HepG2 (cell line): ENCODE results near the gene KLHL7. TPM values are rescaled to one million over a fixed set of nuclear protein-coding genes. Genes with fewer than 3 reads are reported as not detected.

Experiments
- CBX2 ChIP-seq, 2 experiments: fragments of 200-600 bp in 1 of 2; sonication (generic); formaldehyde crosslinking in 1 of 2; IDR thresholded peaks; 2 replicates each; pipeline versions ENCODE4 v1.7.0 to v1.8.1; 2018 to 2022; ENCODE audit warnings: low read depth in 2 of 2, low read length in 1 of 2, mild to moderate bottlenecking in 1 of 2, missing genetic modification reagents in 1 of 2
- GATAD2A ChIP-seq: IDR thresholded peaks from 2 replicates; pipeline ENCODE4 v1.6.1; 2016
- GFI1 ChIP-seq: sonication (generic); formaldehyde crosslinking; IDR thresholded peaks from 2 replicates; pipeline ENCODE4 v1.5.0; 2020; ENCODE audit warnings: missing genetic modification reagents, mild to moderate bottlenecking, borderline replicate concordance
- HNF1A ChIP-seq, 2 experiments: sonication (generic) in 1 of 2; formaldehyde crosslinking in 1 of 2; IDR thresholded peaks; 2 replicates each; pipeline versions ENCODE4 v1.4.0 to v1.6.1; 2016 to 2020; ENCODE audit warnings: borderline replicate concordance in 1 of 2, low read depth in 1 of 2, mild to moderate bottlenecking in 1 of 2, missing genetic modification reagents in 1 of 2
- JUN ChIP-seq: sonication (generic); formaldehyde crosslinking; IDR thresholded peaks from 2 replicates; pipeline ENCODE4 v1.4.0; 2020; ENCODE audit warnings: mild to moderate bottlenecking, missing genetic modification reagents
- LCORL ChIP-seq, 2 experiments: fragments of 450-650 bp in 1 of 2; sonication (generic) in 1 of 2; formaldehyde crosslinking in 1 of 2; IDR thresholded peaks; 2 replicates each; pipeline versions ENCODE4 v1.5.0 to v1.6.1; 2017 to 2020; ENCODE audit warnings: antibody characterized with exemption in 1 of 2, missing genetic modification reagents in 1 of 2
- NR2F6 ChIP-seq, 2 experiments: IDR thresholded peaks; 2 replicates each; pipeline ENCODE4 v1.6.1; 2016; ENCODE audit warnings: antibody characterized with exemption in 1 of 2, mild to moderate bottlenecking in 1 of 2
- RBFOX2 ChIP-seq: fragments of 200-400 bp; formaldehyde crosslinking; IDR thresholded peaks from 2 replicates; pipeline ENCODE4 v1.6.1; 2017; ENCODE audit warnings: low read depth, mild to moderate bottlenecking, low read length
- THYN1 ChIP-seq: sonication (generic); formaldehyde crosslinking; IDR thresholded peaks from 2 replicates; pipeline ENCODE4 v1.8.1; 2023; ENCODE audit warnings: low read depth, mild to moderate bottlenecking, moderate library complexity, missing genetic modification reagents, borderline replicate concordance
- XBP1 ChIP-seq: sonication (generic); formaldehyde crosslinking; IDR thresholded peaks from 2 replicates; pipeline ENCODE4 v1.5.0; 2020; ENCODE audit warnings: missing genetic modification reagents
- ZKSCAN8 ChIP-seq: IDR thresholded peaks from 2 replicates; pipeline ENCODE4 v1.6.1; 2016; ENCODE audit warnings: borderline replicate concordance, missing genetic modification reagents, missing compliant biosample characterization
- ZNF598 ChIP-seq: sonication (generic); formaldehyde crosslinking; IDR thresholded peaks from 2 replicates; pipeline ENCODE4 v1.5.1; 2020; ENCODE audit warnings: mild to moderate bottlenecking, missing genetic modification reagents, borderline replicate concordance
- ZNF850 ChIP-seq: sonication (generic); formaldehyde crosslinking; conservative IDR thresholded peaks from 2 replicates; pipeline ENCODE4 v1.9.0; 2021; ENCODE audit warnings: mild to moderate bottlenecking, missing genetic modification reagents
- ZNF879 ChIP-seq: sonication (generic); formaldehyde crosslinking; IDR thresholded peaks from 2 replicates; pipeline ENCODE4 v1.8.1; 2023; ENCODE audit warnings: missing genetic modification reagents
- polyA plus RNA-seq, 8 experiments: library from polyadenylated mRNA; depleted of rRNA in 3 of 8; stranded (reverse) in 7 of 8; unstranded in 1 of 8; fragments of >200 nt; fragmentation: Illumina TruSeq in 4 of 8; extraction: Trizol in 4 of 8; gene quantifications; 2 replicates each; pipeline versions ENCODE4 v1.2.1 to v1.2.3, GENCODE V29; 2011 to 2016; ENCODE audit warnings: low read depth in 4 of 8, missing spikeins in 1 of 8, mixed read lengths in 1 of 8; ENCODE audit not compliant: insufficient read depth in 1 of 8
- total RNA-seq, 5 experiments: library from RNA; depleted of rRNA; stranded (reverse); fragments of >200 nt; fragmentation: Illumina TruSeq; extraction: Trizol; gene quantifications; 2 replicates each; pipeline ENCODE4 v1.2.3, GENCODE V29; 2016; ENCODE audit warnings: low read depth in 1 of 5
- TF ChIP-seq, protein P1 (sequence below): sonication (generic); formaldehyde crosslinking; IDR thresholded peaks from 2 replicates; pipeline ENCODE4 v1.4.0; 2020; ENCODE audit warnings: mild to moderate bottlenecking, missing genetic modification reagents
- TF ChIP-seq, protein P2 (sequence below): IDR thresholded peaks from 2 replicates; pipeline ENCODE4 v1.4.0; 2020; ENCODE audit warnings: mild to moderate bottlenecking, missing genetic modification reagents

Gene KLHL7
- total and polyA plus RNA-seq, 2 of the 13 experiments (the other 11 are each of a cell fraction or from before 2014, with no cell fraction given), result 16.2 to 34.4 TPM

DNA sequence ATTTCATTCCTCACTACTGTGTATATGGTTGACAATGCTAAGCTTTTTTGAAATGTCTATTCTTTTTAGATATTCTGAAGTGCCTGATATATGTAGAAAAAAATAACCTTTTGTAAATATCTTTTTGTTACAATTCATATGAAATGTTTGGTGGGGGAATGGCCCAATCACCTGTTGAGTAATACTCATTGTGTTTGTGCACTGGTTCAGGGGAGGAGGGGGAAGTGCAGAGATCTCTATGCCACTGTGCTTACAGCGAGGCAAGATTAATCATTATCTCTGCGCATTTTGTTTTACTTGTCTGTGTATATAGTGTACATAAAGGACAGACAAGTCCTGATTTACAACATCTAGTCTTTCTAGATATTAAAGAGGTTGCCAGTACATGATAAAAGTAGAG is 101.4 kb downstream of the KLHL7 start (continued):
- TF ChIP-seq, protein P1, sequence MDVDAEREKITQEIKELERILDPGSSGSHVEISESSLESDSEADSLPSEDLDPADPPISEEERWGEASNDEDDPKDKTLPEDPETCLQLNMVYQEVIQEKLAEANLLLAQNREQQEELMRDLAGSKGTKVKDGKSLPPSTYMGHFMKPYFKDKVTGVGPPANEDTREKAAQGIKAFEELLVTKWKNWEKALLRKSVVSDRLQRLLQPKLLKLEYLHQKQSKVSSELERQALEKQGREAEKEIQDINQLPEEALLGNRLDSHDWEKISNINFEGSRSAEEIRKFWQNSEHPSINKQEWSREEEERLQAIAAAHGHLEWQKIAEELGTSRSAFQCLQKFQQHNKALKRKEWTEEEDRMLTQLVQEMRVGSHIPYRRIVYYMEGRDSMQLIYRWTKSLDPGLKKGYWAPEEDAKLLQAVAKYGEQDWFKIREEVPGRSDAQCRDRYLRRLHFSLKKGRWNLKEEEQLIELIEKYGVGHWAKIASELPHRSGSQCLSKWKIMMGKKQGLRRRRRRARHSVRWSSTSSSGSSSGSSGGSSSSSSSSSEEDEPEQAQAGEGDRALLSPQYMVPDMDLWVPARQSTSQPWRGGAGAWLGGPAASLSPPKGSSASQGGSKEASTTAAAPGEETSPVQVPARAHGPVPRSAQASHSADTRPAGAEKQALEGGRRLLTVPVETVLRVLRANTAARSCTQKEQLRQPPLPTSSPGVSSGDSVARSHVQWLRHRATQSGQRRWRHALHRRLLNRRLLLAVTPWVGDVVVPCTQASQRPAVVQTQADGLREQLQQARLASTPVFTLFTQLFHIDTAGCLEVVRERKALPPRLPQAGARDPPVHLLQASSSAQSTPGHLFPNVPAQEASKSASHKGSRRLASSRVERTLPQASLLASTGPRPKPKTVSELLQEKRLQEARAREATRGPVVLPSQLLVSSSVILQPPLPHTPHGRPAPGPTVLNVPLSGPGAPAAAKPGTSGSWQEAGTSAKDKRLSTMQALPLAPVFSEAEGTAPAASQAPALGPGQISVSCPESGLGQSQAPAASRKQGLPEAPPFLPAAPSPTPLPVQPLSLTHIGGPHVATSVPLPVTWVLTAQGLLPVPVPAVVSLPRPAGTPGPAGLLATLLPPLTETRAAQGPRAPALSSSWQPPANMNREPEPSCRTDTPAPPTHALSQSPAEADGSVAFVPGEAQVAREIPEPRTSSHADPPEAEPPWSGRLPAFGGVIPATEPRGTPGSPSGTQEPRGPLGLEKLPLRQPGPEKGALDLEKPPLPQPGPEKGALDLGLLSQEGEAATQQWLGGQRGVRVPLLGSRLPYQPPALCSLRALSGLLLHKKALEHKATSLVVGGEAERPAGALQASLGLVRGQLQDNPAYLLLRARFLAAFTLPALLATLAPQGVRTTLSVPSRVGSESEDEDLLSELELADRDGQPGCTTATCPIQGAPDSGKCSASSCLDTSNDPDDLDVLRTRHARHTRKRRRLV, result no peak
- no peak for TF ChIP-seq ZNF850 (CRISPR knock-in tag)
- TF ChIP-seq, protein P2, sequence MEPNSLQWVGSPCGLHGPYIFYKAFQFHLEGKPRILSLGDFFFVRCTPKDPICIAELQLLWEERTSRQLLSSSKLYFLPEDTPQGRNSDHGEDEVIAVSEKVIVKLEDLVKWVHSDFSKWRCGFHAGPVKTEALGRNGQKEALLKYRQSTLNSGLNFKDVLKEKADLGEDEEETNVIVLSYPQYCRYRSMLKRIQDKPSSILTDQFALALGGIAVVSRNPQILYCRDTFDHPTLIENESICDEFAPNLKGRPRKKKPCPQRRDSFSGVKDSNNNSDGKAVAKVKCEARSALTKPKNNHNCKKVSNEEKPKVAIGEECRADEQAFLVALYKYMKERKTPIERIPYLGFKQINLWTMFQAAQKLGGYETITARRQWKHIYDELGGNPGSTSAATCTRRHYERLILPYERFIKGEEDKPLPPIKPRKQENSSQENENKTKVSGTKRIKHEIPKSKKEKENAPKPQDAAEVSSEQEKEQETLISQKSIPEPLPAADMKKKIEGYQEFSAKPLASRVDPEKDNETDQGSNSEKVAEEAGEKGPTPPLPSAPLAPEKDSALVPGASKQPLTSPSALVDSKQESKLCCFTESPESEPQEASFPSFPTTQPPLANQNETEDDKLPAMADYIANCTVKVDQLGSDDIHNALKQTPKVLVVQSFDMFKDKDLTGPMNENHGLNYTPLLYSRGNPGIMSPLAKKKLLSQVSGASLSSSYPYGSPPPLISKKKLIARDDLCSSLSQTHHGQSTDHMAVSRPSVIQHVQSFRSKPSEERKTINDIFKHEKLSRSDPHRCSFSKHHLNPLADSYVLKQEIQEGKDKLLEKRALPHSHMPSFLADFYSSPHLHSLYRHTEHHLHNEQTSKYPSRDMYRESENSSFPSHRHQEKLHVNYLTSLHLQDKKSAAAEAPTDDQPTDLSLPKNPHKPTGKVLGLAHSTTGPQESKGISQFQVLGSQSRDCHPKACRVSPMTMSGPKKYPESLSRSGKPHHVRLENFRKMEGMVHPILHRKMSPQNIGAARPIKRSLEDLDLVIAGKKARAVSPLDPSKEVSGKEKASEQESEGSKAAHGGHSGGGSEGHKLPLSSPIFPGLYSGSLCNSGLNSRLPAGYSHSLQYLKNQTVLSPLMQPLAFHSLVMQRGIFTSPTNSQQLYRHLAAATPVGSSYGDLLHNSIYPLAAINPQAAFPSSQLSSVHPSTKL (CRISPR knock-in tag), result 0 out of 2 replicates have a peak, but pooled peaks have one; percentile 39
- no peak for TF ChIP-seq LCORL (IDR thresholded peaks at IDR 0.05)
- 0 out of 2 replicates have a peak, but pooled peaks have one; percentile 20 for TF ChIP-seq LCORL (CRISPR knock-in tag; IDR thresholded peaks at IDR 0.05)
- TF ChIP-seq GATAD2A (CRISPR knock-in tag), result peak; percentile 57
- no peak for TF ChIP-seq XBP1 (CRISPR knock-in tag)
- TF ChIP-seq JUN, result no peak
- TF ChIP-seq THYN1 (CRISPR knock-in tag), result no peak
- TF ChIP-seq RBFOX2, result no peak
- TF ChIP-seq CBX2 (IDR thresholded peaks at IDR 0.05; ENCODE audit: low read depth, low read length), result no peak
- TF ChIP-seq CBX2 (CRISPR knock-in tag; IDR thresholded peaks at IDR 0.05; ENCODE audit: low read depth), result no peak
- no peak for TF ChIP-seq NR2F6 (IDR thresholded peaks at IDR 0.05)
- no peak for TF ChIP-seq NR2F6 (CRISPR knock-in tag; IDR thresholded peaks at IDR 0.05)
- no peak for TF ChIP-seq ZNF598
- 0 out of 2 replicates have a peak, but pooled peaks have one; percentile 27 for TF ChIP-seq GFI1 (CRISPR knock-in tag)
- TF ChIP-seq HNF1A (IDR thresholded peaks at IDR 0.05; ENCODE audit: low read depth), result peak; percentile 75
- TF ChIP-seq HNF1A (CRISPR knock-in tag; IDR thresholded peaks at IDR 0.05; ENCODE audit: borderline replicate concordance), result peak; percentile 77; the same call in 1 of the 2 replicates
- no peak for TF ChIP-seq ZNF879
- no peak for TF ChIP-seq ZKSCAN8 (CRISPR knock-in tag)
